ENCODE data around the gene SLC39A8.

- TF ChIP-seq CTCF (IDR thresholded peaks at IDR 0.05; ENCODE audit: poor library complexity, severe bottlenecking) (no peak), POLR2AphosphoS5 (IDR thresholded peaks at IDR 0.05) (no peak)
Observed at GRCh38 chr4:102312417-102312816, 32.9 kb downstream of the SLC39A8 start.

Measured in neural cell (in vitro differentiated cells).